ENCODE data around the gene NKD1.
A peak's percentile ranks its signal among the peaks of the same experiment; 100 is the strongest.

The NKD1 gene

GRCh38 chr16:50607051-50607431 is 58.8 kb downstream of the NKD1 start:
- Histone ChIP-seq H4K8ac (ENCODE audit: low read length) (no peak overlapping the region), H3K79me1 (replicated peaks; ENCODE audit: low read length, poor library complexity, severe bottlenecking) (no peaks in the 10 kb centered on the region), H2AK5ac (ENCODE audit: low read length, severe bottlenecking) (no peak overlapping the region), H2BK12ac (ENCODE audit: low read length in 2 of 2) (no peak overlapping the region), H3K9ac (ENCODE audit: low read length) (no peak overlapping the region), H2BK5ac (ENCODE audit: low read depth, low read length, poor library complexity, severe bottlenecking) (no peak overlapping the region), H3K23ac (ENCODE audit: low read length in 2 of 2) (no peak overlapping the region), H3K4me3 (ENCODE audit: insufficient read depth in 1 of 2, low read depth in 1 of 2, low read length in 2 of 2) (no peak overlapping the region), H3K9me3 (ENCODE audit: control insufficient read depth, low read length) (no peaks in the 10 kb centered on the region), H2BK15ac (ENCODE audit: low read depth, poor library complexity, severe bottlenecking) (no peak overlapping the region), H3K18ac (ENCODE audit: low read depth in 1 of 2, low read length in 2 of 2) (no peak overlapping the region), H4K91ac (ENCODE audit: low read length) (no peak overlapping the region), H2BK120ac (ENCODE audit: low read depth, low read length) (no peak overlapping the region), H3K14ac (ENCODE audit: low read length in 2 of 2) (no peak overlapping the region), H2AFZ (ENCODE audit: low read depth, low read length) (no peak overlapping the region), H3K4me1 (ENCODE audit: control insufficient read depth, insufficient read depth, low read depth, low read length) (peaks cover 7% of the 10 kb centered on the region), H3K27ac (ENCODE audit: low read length, poor library complexity, severe bottlenecking) (no peak overlapping the region), H3K36me3 (ENCODE audit: control insufficient read depth in 1 of 2, insufficient read depth in 2 of 2, low read depth in 1 of 2, low read length in 2 of 2) (no peaks in the 10 kb centered on the region), H3K4me2 (ENCODE audit: low read length, poor library complexity, severe bottlenecking) (no peak overlapping the region), H3K27me3 (ENCODE audit: control insufficient read depth in 1 of 2, insufficient read depth in 1 of 2, low read length in 2 of 2) (peaks cover 0 to 10% of the 10 kb centered on the region in 2 experiments), H3K4ac (ENCODE audit: low read depth in 1 of 2, low read length in 2 of 2) (no peak overlapping the region)
- 85% methylated on average over 3 of the region's 3 CpGs for WGBS
- no peak for DNase-seq

- no peak overlapping the region for H2BK15ac ChIP-seq (ENCODE audit: low read depth, poor library complexity, severe bottlenecking)
- 85% methylated on average over 3 of the region's 4 CpGs for WGBS
Observed at GRCh38 chr16:50607447-50607846, 59.3 kb downstream of the NKD1 start.

DNA sequence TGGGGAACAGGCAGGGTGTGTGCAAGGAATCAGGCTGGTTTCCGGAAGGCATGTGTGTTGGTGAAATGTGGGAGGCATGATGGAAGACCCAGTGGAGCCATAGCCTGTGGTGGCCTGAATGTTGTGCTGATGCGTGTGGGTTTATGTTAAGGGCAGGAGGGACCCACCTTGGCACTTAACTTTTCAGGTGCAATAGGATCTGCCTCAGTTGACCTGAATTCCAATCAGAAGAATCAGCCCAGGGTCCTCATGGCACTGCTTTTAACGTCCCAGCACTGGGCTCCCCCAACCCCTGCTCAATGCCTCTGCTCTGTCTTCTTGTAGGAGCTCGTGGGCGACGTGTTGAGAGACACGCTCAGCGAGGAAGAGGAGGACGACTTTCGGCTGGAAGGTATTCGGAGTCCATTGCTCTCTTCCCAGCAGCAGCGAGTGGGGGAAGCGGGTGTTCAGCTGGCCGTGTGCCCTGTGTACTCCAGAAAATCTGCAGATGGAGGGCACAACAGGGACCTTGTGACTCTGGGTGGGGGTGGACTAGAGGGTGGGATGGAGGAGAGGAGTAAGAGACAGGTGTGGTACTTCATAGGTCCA is 59.9 kb downstream of the NKD1 start:
- no peak overlapping the region for H3K4me3 ChIP-seq (ENCODE audit: insufficient read depth in 1 of 2, low read depth in 1 of 2, low read length in 2 of 2)
- no peak overlapping the region for H2BK5ac ChIP-seq (ENCODE audit: low read depth, low read length, poor library complexity, severe bottlenecking)
- H3K27me3 ChIP-seq (ENCODE audit: control insufficient read depth in 1 of 2, insufficient read depth in 1 of 2, low read length in 2 of 2): peaks cover 3 to 12% of the 10 kb centered on the region in 2 experiments
- no peaks in the 10 kb centered on the region for H3K9me3 ChIP-seq (ENCODE audit: control insufficient read depth, low read length)
- H3K27ac ChIP-seq (ENCODE audit: low read length, poor library complexity, severe bottlenecking): no peak overlapping the region
- no peak for DNase-seq
- H2BK120ac ChIP-seq (ENCODE audit: low read depth, low read length): no peak overlapping the region
- no peaks in the 10 kb centered on the region for H3K79me1 ChIP-seq (replicated peaks; ENCODE audit: low read length, poor library complexity, severe bottlenecking)
- no peak overlapping the region for H2AK5ac ChIP-seq (ENCODE audit: low read length, severe bottlenecking)
- H2BK15ac ChIP-seq (ENCODE audit: low read depth, poor library complexity, severe bottlenecking): no peak overlapping the region
- H2AFZ ChIP-seq (ENCODE audit: low read depth, low read length): no peak overlapping the region
- peaks cover 7% of the 10 kb centered on the region for H3K4me1 ChIP-seq (ENCODE audit: control insufficient read depth, insufficient read depth, low read depth, low read length)
- no peak overlapping the region for H3K4me2 ChIP-seq (ENCODE audit: low read length, poor library complexity, severe bottlenecking)
- H2BK12ac ChIP-seq (ENCODE audit: low read length in 2 of 2): no peak overlapping the region
- H3K9ac ChIP-seq (ENCODE audit: low read length): no peak overlapping the region
- H3K14ac ChIP-seq (ENCODE audit: low read length in 2 of 2): no peak overlapping the region
- no peaks in the 10 kb centered on the region for H3K36me3 ChIP-seq (ENCODE audit: control insufficient read depth in 1 of 2, insufficient read depth in 2 of 2, low read depth in 1 of 2, low read length in 2 of 2)
- 93% methylated on average over 14 of the region's 14 CpGs for WGBS
- no peak overlapping the region for H3K4ac ChIP-seq (ENCODE audit: low read depth in 1 of 2, low read length in 2 of 2)
- no peak overlapping the region for H4K8ac ChIP-seq (ENCODE audit: low read length)
- no peak overlapping the region for H3K18ac ChIP-seq (ENCODE audit: low read depth in 1 of 2, low read length in 2 of 2)
- no peak overlapping the region for H3K23ac ChIP-seq (ENCODE audit: low read length in 2 of 2)
- H4K91ac ChIP-seq (ENCODE audit: low read length): no peak overlapping the region

More at GRCh38 chr16:50607447-50607846, 59.3 kb downstream of the NKD1 start:
- no peaks in the 10 kb centered on the region for H3K9me3 ChIP-seq (ENCODE audit: control insufficient read depth, low read length)
- no peak overlapping the region for H3K18ac ChIP-seq (ENCODE audit: low read depth in 1 of 2, low read length in 2 of 2)
- H3K9ac ChIP-seq (ENCODE audit: low read length): no peak overlapping the region
- H3K4me2 ChIP-seq (ENCODE audit: low read length, poor library complexity, severe bottlenecking): no peak overlapping the region
- no peak overlapping the region for H3K4ac ChIP-seq (ENCODE audit: low read depth in 1 of 2, low read length in 2 of 2)
- no peak overlapping the region for H2AK5ac ChIP-seq (ENCODE audit: low read length, severe bottlenecking)
- no peak overlapping the region for H3K4me3 ChIP-seq (ENCODE audit: insufficient read depth in 1 of 2, low read depth in 1 of 2, low read length in 2 of 2)
- H2BK12ac ChIP-seq (ENCODE audit: low read length in 2 of 2): no peak overlapping the region
- no peak overlapping the region for H4K8ac ChIP-seq (ENCODE audit: low read length)
- no peak overlapping the region for H2BK5ac ChIP-seq (ENCODE audit: low read depth, low read length, poor library complexity, severe bottlenecking)
- no peak overlapping the region for H3K27ac ChIP-seq (ENCODE audit: low read length, poor library complexity, severe bottlenecking)
- H3K79me1 ChIP-seq (replicated peaks; ENCODE audit: low read length, poor library complexity, severe bottlenecking): no peaks in the 10 kb centered on the region
- peaks cover 7% of the 10 kb centered on the region for H3K4me1 ChIP-seq (ENCODE audit: control insufficient read depth, insufficient read depth, low read depth, low read length)
- no peak overlapping the region for H2BK120ac ChIP-seq (ENCODE audit: low read depth, low read length)
- H2AFZ ChIP-seq (ENCODE audit: low read depth, low read length): no peak overlapping the region
- no peak overlapping the region for H3K23ac ChIP-seq (ENCODE audit: low read length in 2 of 2)
- H3K14ac ChIP-seq (ENCODE audit: low read length in 2 of 2): no peak overlapping the region
- H3K27me3 ChIP-seq (ENCODE audit: control insufficient read depth in 1 of 2, insufficient read depth in 1 of 2, low read length in 2 of 2): peaks cover 0 to 10% of the 10 kb centered on the region in 2 experiments
- no peaks in the 10 kb centered on the region for H3K36me3 ChIP-seq (ENCODE audit: control insufficient read depth in 1 of 2, insufficient read depth in 2 of 2, low read depth in 1 of 2, low read length in 2 of 2)
- H4K91ac ChIP-seq (ENCODE audit: low read length): no peak overlapping the region
- DNase-seq: no peak

GRCh38 chr16:50609049-50609448 is 60.9 kb downstream of the NKD1 start:
- H2BK12ac ChIP-seq (ENCODE audit: low read length in 2 of 2): no peak overlapping the region
- H3K4ac ChIP-seq (ENCODE audit: low read depth in 1 of 2, low read length in 2 of 2): no peak overlapping the region
- no peak overlapping the region for H4K8ac ChIP-seq (ENCODE audit: low read length)
- no peak overlapping the region for H3K4me2 ChIP-seq (ENCODE audit: low read length, poor library complexity, severe bottlenecking)
- H2BK15ac ChIP-seq (ENCODE audit: low read depth, poor library complexity, severe bottlenecking): no peak overlapping the region
- H3K27me3 ChIP-seq (ENCODE audit: control insufficient read depth in 1 of 2, insufficient read depth in 1 of 2, low read length in 2 of 2): peaks cover 8 to 22% of the 10 kb centered on the region in 2 experiments
- H2AK5ac ChIP-seq (ENCODE audit: low read length, severe bottlenecking): no peak overlapping the region
- no peak overlapping the region for H2BK120ac ChIP-seq (ENCODE audit: low read depth, low read length)
- H3K4me3 ChIP-seq (ENCODE audit: insufficient read depth in 1 of 2, low read depth in 1 of 2, low read length in 2 of 2): no peak overlapping the region
- no peak overlapping the region for H4K91ac ChIP-seq (ENCODE audit: low read length)
- H3K36me3 ChIP-seq (ENCODE audit: control insufficient read depth in 1 of 2, insufficient read depth in 2 of 2, low read depth in 1 of 2, low read length in 2 of 2): no peaks in the 10 kb centered on the region
- no peak overlapping the region for H2AFZ ChIP-seq (ENCODE audit: low read depth, low read length)
- no peak overlapping the region for H3K18ac ChIP-seq (ENCODE audit: low read depth in 1 of 2, low read length in 2 of 2)
- 85% methylated on average over 7 of the region's 7 CpGs for WGBS
- no peak overlapping the region for H3K23ac ChIP-seq (ENCODE audit: low read length in 2 of 2)
- no peak overlapping the region for H3K9ac ChIP-seq (ENCODE audit: low read length)
- no peaks in the 10 kb centered on the region for H3K9me3 ChIP-seq (ENCODE audit: control insufficient read depth, low read length)
- H3K14ac ChIP-seq (ENCODE audit: low read length in 2 of 2): peak overlapping the region in 1 of 2 experiments; percentile 31
- H2BK5ac ChIP-seq (ENCODE audit: low read depth, low read length, poor library complexity, severe bottlenecking): no peak overlapping the region
- no peaks in the 10 kb centered on the region for H3K79me1 ChIP-seq (replicated peaks; ENCODE audit: low read length, poor library complexity, severe bottlenecking)
- no peak overlapping the region for H3K27ac ChIP-seq (ENCODE audit: low read length, poor library complexity, severe bottlenecking)
- peaks cover 3% of the 10 kb centered on the region for H3K4me1 ChIP-seq (ENCODE audit: control insufficient read depth, insufficient read depth, low read depth, low read length)
- DNase-seq: no peak

All from mesenchymal stem cell (in vitro differentiated cells and primary cell).